ENCODE data around the gene PHLDB3.
A peak's percentile ranks its signal among the peaks of the same experiment; 100 is the strongest.
"Not testable (repeated sequence)": the region's sequence is repeated elsewhere in the genome, so short reads cannot be mapped to it uniquely, and the experiment has no call there.

Gene PHLDB3

GRCh38 chr19:43526884-43527859, 22.6 kb upstream of the PHLDB3 start, which contains the start of gene ETHE1:
TSS of gene ETHE1 (minus strand) at chr19:43527201. CDS start at chr19:43527177, 24 bp downstream.
- Histone ChIP-seq H3K27ac (ENCODE audit: low read depth, low read length) (peak within 1 kb of the TSS; percentile 91), H3K9me3 (ENCODE audit: low read length) (no peaks in the 10 kb centered on the region), H3K4me3 (ENCODE audit: low read depth in 1 of 2, low read length in 2 of 2) (peak within 1 kb of the TSS; percentile 79 to 84), H3K4me1 (ENCODE audit: insufficient read depth, low read length) (peaks cover 21% of the 10 kb centered on the region), H3K36me3 (ENCODE audit: insufficient read depth, low read length) (no peaks in the 10 kb centered on the region), H3K27me3 (ENCODE audit: control insufficient read depth in 1 of 2, insufficient read depth in 2 of 2, low read length in 2 of 2) (no peaks in the 10 kb centered on the region), H3K9ac (ENCODE audit: low read length) (peak within 1 kb of the TSS; percentile 56)

- Histone ChIP-seq H3K27me3 (ENCODE audit: control insufficient read depth in 1 of 2, insufficient read depth in 2 of 2, low read length in 2 of 2) (no peaks in the 10 kb centered on the region), H3K9me3 (ENCODE audit: low read length) (no peaks in the 10 kb centered on the region), H3K36me3 (ENCODE audit: insufficient read depth, low read length) (no peaks in the 10 kb centered on the region), H3K9ac (ENCODE audit: low read length) (peak overlapping the region; percentile 56), H3K27ac (ENCODE audit: low read depth, low read length) (peak overlapping the region; percentile 91), H3K4me1 (ENCODE audit: insufficient read depth, low read length) (peaks cover 19% of the 10 kb centered on the region), H3K4me3 (ENCODE audit: low read depth in 1 of 2, low read length in 2 of 2) (peak overlapping the region; percentile 79 to 84)
Measured at GRCh38 chr19:43525836-43526771, 21.6 kb upstream of the PHLDB3 start.

GRCh38 chr19:43524922-43525835, 20.6 kb upstream of the PHLDB3 start:
- peak overlapping the region; percentile 91 for H3K27ac ChIP-seq (ENCODE audit: low read depth, low read length)
- H3K9ac ChIP-seq (ENCODE audit: low read length), result peak overlapping the region; percentile 56
- H3K36me3 ChIP-seq (ENCODE audit: insufficient read depth, low read length), result no peaks in the 10 kb centered on the region
- no peaks in the 10 kb centered on the region for H3K9me3 ChIP-seq (ENCODE audit: low read length)
- H3K27me3 ChIP-seq (ENCODE audit: control insufficient read depth in 1 of 2, insufficient read depth in 2 of 2, low read length in 2 of 2), result no peaks in the 10 kb centered on the region
- peaks cover 19% of the 10 kb centered on the region for H3K4me1 ChIP-seq (ENCODE audit: insufficient read depth, low read length)
- peak overlapping the region; percentile 79 to 84 for H3K4me3 ChIP-seq (ENCODE audit: low read depth in 1 of 2, low read length in 2 of 2)

GRCh38 chr19:43523696-43524095, 19.1 kb upstream of the PHLDB3 start:
- not testable (repeated sequence) for H3K9ac ChIP-seq (ENCODE audit: low read length); H3K27me3 ChIP-seq (ENCODE audit: control insufficient read depth in 1 of 2, insufficient read depth in 2 of 2, low read length in 2 of 2); H3K9me3 ChIP-seq (ENCODE audit: low read length); H3K36me3 ChIP-seq (ENCODE audit: insufficient read depth, low read length); H3K4me3 ChIP-seq (ENCODE audit: low read depth in 1 of 2, low read length in 2 of 2); H3K27ac ChIP-seq (ENCODE audit: low read depth, low read length)
- H3K4me1 ChIP-seq (ENCODE audit: insufficient read depth, low read length), result peaks cover 19% of the 10 kb centered on the region

GRCh38 chr19:43522929-43523328, 18.4 kb upstream of the PHLDB3 start:
- H3K9ac ChIP-seq (ENCODE audit: low read length), result no peak overlapping the region

GRCh38 chr19:43519436-43520088, 15.0 kb upstream of the PHLDB3 start:
- Histone ChIP-seq H3K27me3 (ENCODE audit: control insufficient read depth in 1 of 2, insufficient read depth in 2 of 2, low read length in 2 of 2) (no peaks in the 10 kb centered on the region), H3K4me1 (ENCODE audit: insufficient read depth, low read length) (peaks cover 3% of the 10 kb centered on the region), H3K36me3 (ENCODE audit: insufficient read depth, low read length) (no peaks in the 10 kb centered on the region), H3K9me3 (ENCODE audit: low read length) (no peaks in the 10 kb centered on the region), H3K9ac (ENCODE audit: low read length) (no peak overlapping the region), H3K4me3 (ENCODE audit: low read depth in 1 of 2, low read length in 2 of 2) (no peak overlapping the region), H3K27ac (ENCODE audit: low read depth, low read length) (no peak overlapping the region)

More at GRCh38 chr19:43522929-43523328, 18.4 kb upstream of the PHLDB3 start:
- Histone ChIP-seq H3K9me3 (ENCODE audit: low read length) (no peaks in the 10 kb centered on the region), H3K27ac (ENCODE audit: low read depth, low read length) (no peak overlapping the region), H3K4me3 (ENCODE audit: low read depth in 1 of 2, low read length in 2 of 2) (no peak overlapping the region), H3K27me3 (ENCODE audit: control insufficient read depth in 1 of 2, insufficient read depth in 2 of 2, low read length in 2 of 2) (no peaks in the 10 kb centered on the region), H3K36me3 (ENCODE audit: insufficient read depth, low read length) (no peaks in the 10 kb centered on the region), H3K4me1 (ENCODE audit: insufficient read depth, low read length) (peaks cover 16% of the 10 kb centered on the region)

GRCh38 chr19:43518051-43518450, 13.5 kb upstream of the PHLDB3 start:
- H3K9ac ChIP-seq (ENCODE audit: low read length), result no peak overlapping the region

GRCh38 chr19:43512399-43512798, 7.9 kb upstream of the PHLDB3 start:
- peaks cover 24% of the 10 kb centered on the region for H3K36me3 ChIP-seq (ENCODE audit: insufficient read depth, low read length)
- not testable (repeated sequence) for H3K27ac ChIP-seq (ENCODE audit: low read depth, low read length); H3K4me3 ChIP-seq (ENCODE audit: low read depth in 1 of 2, low read length in 2 of 2); H3K27me3 ChIP-seq (ENCODE audit: control insufficient read depth in 1 of 2, insufficient read depth in 2 of 2, low read length in 2 of 2); H3K9me3 ChIP-seq (ENCODE audit: low read length); H3K9ac ChIP-seq (ENCODE audit: low read length); H3K4me1 ChIP-seq (ENCODE audit: insufficient read depth, low read length)

More at GRCh38 chr19:43518051-43518450, 13.5 kb upstream of the PHLDB3 start:
- Histone ChIP-seq H3K4me3 (ENCODE audit: low read depth in 1 of 2, low read length in 2 of 2) (no peak overlapping the region), H3K9me3 (ENCODE audit: low read length) (no peaks in the 10 kb centered on the region), H3K36me3 (ENCODE audit: insufficient read depth, low read length) (no peaks in the 10 kb centered on the region), H3K27ac (ENCODE audit: low read depth, low read length) (no peak overlapping the region), H3K27me3 (ENCODE audit: control insufficient read depth in 1 of 2, insufficient read depth in 2 of 2, low read length in 2 of 2) (no peaks in the 10 kb centered on the region), H3K4me1 (ENCODE audit: insufficient read depth, low read length) (no peaks in the 10 kb centered on the region)

- peaks cover 24% of the 10 kb centered on the region for H3K36me3 ChIP-seq (ENCODE audit: insufficient read depth, low read length)
- H3K9ac ChIP-seq (ENCODE audit: low read length), result no peak overlapping the region
- H3K9me3 ChIP-seq (ENCODE audit: low read length), result no peaks in the 10 kb centered on the region
- no peaks in the 10 kb centered on the region for H3K27me3 ChIP-seq (ENCODE audit: control insufficient read depth in 1 of 2, insufficient read depth in 2 of 2, low read length in 2 of 2)
- no peaks in the 10 kb centered on the region for H3K4me1 ChIP-seq (ENCODE audit: insufficient read depth, low read length)
- H3K27ac ChIP-seq (ENCODE audit: low read depth, low read length), result no peak overlapping the region
- H3K4me3 ChIP-seq (ENCODE audit: low read depth in 1 of 2, low read length in 2 of 2), result no peak overlapping the region
Measured at GRCh38 chr19:43511324-43511723, 6.8 kb upstream of the PHLDB3 start.

- no peak overlapping the region for H3K4me3 ChIP-seq (ENCODE audit: low read depth in 1 of 2, low read length in 2 of 2)
- H3K4me1 ChIP-seq (ENCODE audit: insufficient read depth, low read length), result no peaks in the 10 kb centered on the region
- H3K27me3 ChIP-seq (ENCODE audit: control insufficient read depth in 1 of 2, insufficient read depth in 2 of 2, low read length in 2 of 2), result no peaks in the 10 kb centered on the region
- no peaks in the 10 kb centered on the region for H3K9me3 ChIP-seq (ENCODE audit: low read length)
- H3K36me3 ChIP-seq (ENCODE audit: insufficient read depth, low read length), result peaks cover 24% of the 10 kb centered on the region
- no peak overlapping the region for H3K27ac ChIP-seq (ENCODE audit: low read depth, low read length)
- no peak overlapping the region for H3K9ac ChIP-seq (ENCODE audit: low read length)
Measured at GRCh38 chr19:43510713-43511112, 6.2 kb upstream of the PHLDB3 start.

All from muscle layer of colon (tissue), 2 donors.